Stimulated activated CD4-positive, alpha-beta T cell treated with anti-CD3 and anti-CD28 coated beads, Interleukin-2, amount 100 ng/mL, for 48 hours (primary cell): ENCODE data around the gene ADGRG7.
"Not testable (repeated sequence)": the region's sequence is repeated elsewhere in the genome, so short reads cannot be mapped to it uniquely, and the experiment has no call there.

Experiments
- DNase-seq, 2 donors: peaks; one replicate each; pipeline ENCODE4 v3.0.0-alpha.2; 2020

ADGRG7 gene

GRCh38 chr3:100647171-100647570, 37.8 kb downstream of the ADGRG7 start:
- DNase-seq = no peak

- no peak for DNase-seq
These were observed 38.3 kb downstream of the ADGRG7 start for GRCh38 chr3:100647657-100648056.

- no peak for DNase-seq
These were observed 41.5 kb downstream of the ADGRG7 start for GRCh38 chr3:100650651-100651619.

- no peak for DNase-seq
These were observed 44.3 kb downstream of the ADGRG7 start for GRCh38 chr3:100653604-100654294.

- DNase-seq = no peak
These were observed 47.5 kb downstream of the ADGRG7 start for GRCh38 chr3:100656945-100657344.

GRCh38 chr3:100661294-100661693, 51.9 kb downstream of the ADGRG7 start:
- not testable (repeated sequence) for DNase-seq

- DNase-seq = no peak
These were observed 52.9 kb downstream of the ADGRG7 start for GRCh38 chr3:100662113-100662823.

GRCh38 chr3:100665230-100665629, 55.8 kb downstream of the ADGRG7 start:
- DNase-seq = peak; percentile 4 to 10

- not testable (repeated sequence) for DNase-seq
These were observed 57.3 kb downstream of the ADGRG7 start for GRCh38 chr3:100666699-100667098.

- not testable (repeated sequence) for DNase-seq
These were observed 57.9 kb downstream of the ADGRG7 start for GRCh38 chr3:100667316-100667715.

GRCh38 chr3:100670995-100671394, 61.6 kb downstream of the ADGRG7 start:
- not testable (repeated sequence) for DNase-seq

GRCh38 chr3:100681496-100681895, 72.1 kb downstream of the ADGRG7 start:
- no peak for DNase-seq

GRCh38 chr3:100682056-100682853, 72.9 kb downstream of the ADGRG7 start:
- no peak for DNase-seq

- DNase-seq = no peak
These were observed 73.7 kb downstream of the ADGRG7 start for GRCh38 chr3:100682854-100683760.

- DNase-seq = no peak
These were observed 83.8 kb downstream of the ADGRG7 start for GRCh38 chr3:100693225-100693624.

GRCh38 chr3:100695696-100696095, 86.3 kb downstream of the ADGRG7 start:
- no peak for DNase-seq

- no peak for DNase-seq
These were observed 86.8 kb downstream of the ADGRG7 start for GRCh38 chr3:100696161-100696560.

- DNase-seq = no peak
These were observed 87.8 kb downstream of the ADGRG7 start for GRCh38 chr3:100697172-100697571.

- DNase-seq = no peak
These were observed 88.4 kb downstream of the ADGRG7 start for GRCh38 chr3:100697723-100698285.

GRCh38 chr3:100698736-100699135, 89.3 kb downstream of the ADGRG7 start:
- no peak for DNase-seq

GRCh38 chr3:100700708-100701107, 91.3 kb downstream of the ADGRG7 start:
- no peak for DNase-seq
